ENCODE measurements around the gene DAO.

DAO gene

DNA sequence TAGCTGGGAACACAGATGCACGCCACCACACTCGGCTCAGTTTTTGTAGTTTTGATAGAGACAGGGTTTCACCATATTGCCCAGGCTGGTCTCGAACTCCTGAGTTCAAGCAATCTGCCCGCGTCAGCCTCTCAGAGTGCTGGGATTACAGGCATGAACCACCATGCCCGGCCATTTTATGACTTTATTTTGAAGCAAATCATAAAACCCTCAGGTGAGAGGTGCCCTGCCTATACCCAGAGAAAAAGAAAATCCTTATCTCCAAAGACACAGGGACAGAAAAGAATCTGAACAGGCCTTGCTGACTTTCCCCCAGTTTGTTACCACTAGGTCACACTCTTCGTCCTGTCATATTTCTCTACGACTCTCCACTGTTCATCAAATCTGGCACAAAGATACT lies 48.8 kb downstream of the DAO start:
- no peak for DNase-seq

DNA sequence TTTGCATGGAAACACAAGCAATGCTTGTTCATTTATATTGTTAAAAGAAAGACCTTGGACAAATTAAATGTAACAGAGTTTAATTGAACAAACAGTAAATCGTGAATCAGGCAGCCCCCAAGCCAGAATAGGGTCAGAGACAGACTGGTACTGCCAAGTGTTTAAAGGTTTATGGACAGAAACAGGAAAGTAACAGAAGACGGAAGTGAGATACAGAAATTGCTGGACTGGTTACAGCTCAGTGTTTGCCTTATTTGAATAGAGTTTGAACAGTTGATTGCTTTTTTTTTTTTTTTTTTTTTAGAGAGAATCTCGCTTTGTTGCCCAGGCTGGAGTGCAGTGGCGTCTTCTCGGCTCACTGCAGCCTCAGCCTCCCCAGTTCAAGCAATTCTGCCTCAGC lies 50.3 kb downstream of the DAO start:
- no peak for DNase-seq

DNA sequence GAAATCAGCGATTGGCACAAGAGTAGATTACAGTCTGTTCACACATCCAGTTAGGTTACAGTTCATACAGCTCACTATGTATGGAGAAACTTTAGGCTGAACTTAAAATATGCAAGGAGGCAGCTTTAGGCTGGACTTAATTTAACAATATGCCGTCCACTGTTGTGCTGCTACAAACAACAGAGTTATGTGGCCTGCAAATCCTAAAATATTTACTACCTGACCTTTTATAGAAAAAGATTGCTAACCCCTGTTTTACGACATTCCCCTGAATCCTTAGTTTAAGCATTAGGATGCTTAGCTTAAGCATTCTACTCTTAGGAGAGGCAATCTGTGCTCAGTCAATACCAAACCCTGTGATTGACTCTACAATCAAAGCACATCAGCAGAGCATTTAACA lies 50.9 kb downstream of the DAO start:
- no peak for DNase-seq

DNA sequence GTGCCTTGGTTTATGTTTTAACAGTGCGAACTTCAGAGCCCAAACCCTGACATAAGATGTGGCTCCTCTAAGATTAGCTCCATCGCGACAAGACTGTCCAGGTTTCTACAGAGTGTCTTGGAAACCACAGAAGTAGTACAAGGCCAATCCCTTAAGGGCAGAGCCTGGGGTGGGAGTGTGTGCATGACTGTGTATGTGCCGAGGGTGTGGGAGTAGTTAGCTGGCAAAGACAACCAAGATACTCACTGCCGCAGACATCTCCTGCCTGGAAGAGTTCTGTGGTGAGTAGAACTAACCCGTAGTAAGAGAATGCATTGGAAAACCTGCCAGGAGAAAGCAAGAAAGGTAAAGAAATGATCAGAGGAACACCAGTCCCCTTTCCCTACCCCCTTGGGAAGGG lies 54.1 kb downstream of the DAO start:
- DNase-seq: no peak

DNA sequence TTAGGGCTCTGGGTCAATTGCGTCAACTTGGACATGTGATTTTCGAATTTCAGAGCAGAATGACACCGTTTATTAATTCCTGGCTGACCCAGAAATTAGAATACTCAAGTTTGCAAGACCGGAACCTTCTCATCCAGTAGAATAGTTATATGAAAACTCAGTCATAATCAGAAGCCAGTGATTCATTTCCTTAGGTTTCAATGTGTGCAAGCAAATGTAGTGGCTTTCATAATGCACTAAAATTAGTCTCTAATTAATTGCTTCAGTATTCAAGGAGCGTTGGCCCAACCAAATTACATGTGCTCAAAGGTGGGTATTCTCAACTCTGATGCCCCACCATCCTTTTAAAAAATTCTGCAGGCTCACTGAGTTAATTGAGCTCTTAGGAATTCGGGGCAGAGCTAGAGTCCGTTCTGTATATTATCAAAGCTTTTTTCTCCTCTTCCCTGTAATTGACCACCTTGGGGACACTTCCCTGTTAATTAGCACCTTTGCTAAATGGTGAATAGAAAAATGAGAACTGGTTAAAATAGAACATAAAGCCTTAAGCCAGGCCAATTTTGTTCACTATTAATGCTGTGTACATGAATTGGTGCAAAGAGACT lies 55.4 kb downstream of the DAO start:
- DNase-seq: no peak

DNA sequence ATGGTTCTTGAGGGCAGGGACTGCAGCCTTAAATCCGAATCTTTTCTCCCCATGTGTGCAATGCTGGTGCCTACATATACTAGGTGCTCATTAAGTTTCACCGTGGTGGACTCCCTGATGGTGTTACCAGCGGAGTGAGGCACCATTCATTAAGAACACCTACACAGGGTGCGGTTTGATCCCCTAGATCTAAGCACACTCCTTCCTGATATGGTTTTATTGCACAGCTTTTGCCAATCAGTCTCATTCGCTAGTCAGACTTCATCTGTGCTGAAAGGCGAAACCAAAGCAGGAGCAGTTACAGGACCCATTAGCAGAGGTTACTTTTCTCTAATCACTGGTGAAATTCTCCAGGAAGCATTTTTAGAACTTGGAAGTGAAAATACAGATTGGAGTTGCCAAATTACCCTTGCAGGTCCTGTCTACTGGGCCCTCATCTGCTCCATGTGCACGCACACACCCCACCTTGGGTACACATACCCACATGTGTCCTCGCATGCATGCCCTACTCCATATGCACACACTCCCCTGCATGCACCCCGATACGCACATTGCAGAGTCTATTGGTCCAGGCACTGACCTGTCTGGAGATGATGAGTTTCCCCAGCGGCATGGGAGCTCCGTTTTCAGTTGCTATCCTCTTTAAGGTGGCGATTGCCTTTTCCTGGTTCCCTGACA lies 58.5 kb downstream of the DAO start:
- DNase-seq: no peak

DNA sequence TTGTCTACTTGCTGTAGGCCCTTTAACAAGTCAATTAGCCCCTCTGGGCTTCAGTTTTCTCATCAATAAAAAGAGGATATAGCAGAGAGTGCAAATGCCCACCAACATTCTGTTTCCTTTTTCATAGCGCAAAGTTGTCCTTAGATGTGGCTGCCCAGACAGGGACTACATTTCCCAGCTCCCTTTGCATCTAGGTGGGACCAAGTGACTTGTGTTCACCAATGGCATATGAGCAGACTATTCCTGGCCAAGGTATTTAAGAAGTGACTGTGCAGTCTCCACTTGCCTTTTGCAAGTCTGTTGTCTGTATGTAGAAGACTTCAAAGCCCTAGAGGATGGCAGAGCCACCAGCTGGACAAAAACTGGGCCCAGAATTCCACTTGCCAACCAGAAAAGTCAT lies 59.7 kb downstream of the DAO start:
- DNase-seq: no peak

DNA sequence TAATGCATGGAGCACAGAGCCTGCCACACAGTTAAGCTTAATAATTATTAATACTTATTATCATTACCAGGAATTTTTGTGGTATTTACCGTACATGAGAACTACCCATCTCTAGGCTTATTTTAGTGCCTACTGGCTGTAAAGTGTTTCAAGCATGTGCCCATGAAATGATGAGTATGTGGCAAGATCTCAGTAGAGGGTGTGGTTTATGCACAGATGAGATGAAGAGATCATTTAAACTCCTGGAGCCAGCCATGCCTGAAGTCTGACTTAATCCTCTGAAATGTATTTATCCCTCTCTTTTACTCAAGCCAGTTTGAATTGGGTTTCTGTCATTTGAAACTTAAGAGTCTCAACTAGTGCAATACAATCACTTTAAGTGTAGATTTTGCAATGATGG lies 60.2 kb downstream of the DAO start:
- no peak for DNase-seq

DNA sequence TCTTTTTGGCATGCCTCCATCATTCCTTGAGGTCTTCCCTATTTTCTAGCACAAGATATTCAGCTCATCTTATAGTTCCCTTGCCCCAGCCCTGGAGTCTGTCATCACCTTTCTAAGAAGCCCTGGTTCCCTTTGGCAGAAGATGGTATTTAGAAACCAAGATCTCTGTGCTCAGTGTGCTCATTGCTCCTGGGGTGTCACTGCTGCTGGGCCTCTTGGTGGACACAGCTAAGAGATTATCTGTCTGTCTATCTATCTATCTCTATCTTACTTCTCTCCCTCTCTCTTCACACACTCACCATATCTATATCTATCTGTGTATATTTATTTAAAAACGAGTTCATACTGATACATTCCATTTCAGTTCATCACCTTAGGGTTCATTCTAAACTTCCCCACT lies 67.2 kb downstream of the DAO start:
- no peak for DNase-seq

DNA sequence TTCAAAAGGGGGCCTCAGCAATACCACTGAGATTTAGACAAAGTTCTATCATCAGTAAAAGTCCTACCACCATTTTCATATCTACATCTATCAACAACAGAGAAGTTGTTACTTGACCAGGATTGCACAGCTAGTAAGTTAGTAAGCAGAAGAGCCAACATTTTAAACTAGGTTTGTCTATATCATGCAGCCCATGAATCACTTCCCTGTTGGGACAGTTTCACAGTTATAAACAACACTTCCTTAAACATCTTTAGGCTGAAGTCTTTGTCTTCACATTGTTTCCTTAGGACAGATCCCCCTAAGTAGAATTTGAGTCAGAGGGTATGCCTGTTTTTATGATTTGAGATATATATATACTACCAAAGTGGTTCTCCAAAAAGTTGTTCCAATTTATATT lies 68.5 kb downstream of the DAO start:
- no peak for DNase-seq

DNA sequence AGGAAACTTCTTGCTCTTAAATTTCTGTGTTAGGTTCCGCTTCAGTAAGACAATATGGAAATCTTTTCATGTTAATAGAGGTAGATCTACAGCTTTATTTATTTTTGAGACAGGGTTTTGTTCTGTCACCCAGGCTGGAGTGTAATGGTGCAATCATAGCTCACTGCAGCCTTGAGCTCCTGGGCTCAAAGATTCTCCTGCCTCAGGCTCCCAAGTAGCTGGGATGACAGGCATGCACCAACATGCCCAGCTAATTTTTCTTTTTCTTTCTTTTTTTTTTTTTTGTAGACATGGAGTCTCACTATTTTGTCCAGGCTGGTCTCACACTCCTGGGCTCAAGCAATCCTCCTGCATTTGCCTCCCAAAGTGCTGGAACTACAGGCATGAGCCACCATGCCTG lies 70.1 kb downstream of the DAO start:
- DNase-seq: no peak

Data from NCI-H774 (cell line).